Karpas-422 (cell line): Measurements from ENCODE around the gene PTGES3. TPM values are rescaled to one million over a fixed set of nuclear protein-coding genes. Genes with fewer than 3 reads are reported as not detected.

Source experiments
- DNase-seq: peaks from one replicate; pipeline ENCODE4 v3.0.0-alpha.2; 2015
- H2AFZ ChIP-seq: fragments of 200-600 bp; sonication (generic); 2 replicates; pipeline ENCODE4 v1.6.1; 2014; ENCODE audit warnings: antibody characterized with exemption, low read length, mixed read lengths
- H3K27ac ChIP-seq: fragments of 200-600 bp; sonication (generic); 2 replicates; pipeline ENCODE4 v1.5.1; 2014; ENCODE audit warnings: mild to moderate bottlenecking, low read length, moderate library complexity
- H3K27me3 ChIP-seq: fragments of 200-600 bp; sonication (generic); 2 replicates; pipeline ENCODE4 v1.6.1; 2014; ENCODE audit warnings: low read length, mixed read lengths
- H3K36me3 ChIP-seq: fragments of 200-600 bp; sonication (generic); 2 replicates; pipeline ENCODE4 v1.6.1; 2014; ENCODE audit warnings: low read length, mixed read lengths; ENCODE audit not compliant: insufficient read depth
- H3K4me1 ChIP-seq: fragments of 200-600 bp; sonication (generic); 2 replicates; pipeline ENCODE4 v1.6.1; 2014; ENCODE audit warnings: mild to moderate bottlenecking, low read length, mixed read lengths
- H3K4me2 ChIP-seq: fragments of 200-600 bp; sonication (generic); 2 replicates; pipeline ENCODE4 v1.6.1; 2014; ENCODE audit warnings: low read length, low read depth, mild to moderate bottlenecking; ENCODE audit not compliant: poor library complexity, severe bottlenecking
- H3K4me3 ChIP-seq: fragments of 200-600 bp; sonication (generic); 2 replicates; pipeline ENCODE4 v1.5.1; 2014; ENCODE audit warnings: mild to moderate bottlenecking, antibody characterized with exemption, low read length, mixed read lengths
- H3K79me2 ChIP-seq: fragments of 200-600 bp; sonication (generic); 2 replicates; pipeline ENCODE4 v1.6.1; 2014; ENCODE audit warnings: mild to moderate bottlenecking, low read length, mixed read lengths
- H3K9ac ChIP-seq: fragments of 200-600 bp; sonication (generic); 2 replicates; pipeline ENCODE4 v1.6.0; 2014; ENCODE audit warnings: low read length
- H3K9me2 ChIP-seq: fragments of 200-600 bp; sonication (generic), shearing (Covaris generic); replicated peaks from 2 replicates; pipeline ENCODE4 v1.6.0; 2014; ENCODE audit warnings: mild to moderate bottlenecking, low read length, moderate library complexity; ENCODE audit not compliant: insufficient read depth
- H3K9me3 ChIP-seq: fragments of 300-700, 200-600 bp; sonication (generic); 2 replicates; pipeline ENCODE4 v1.6.1; 2014; ENCODE audit warnings: low read length, mixed read lengths
- H4K20me1 ChIP-seq: fragments of 200-600 bp; sonication (generic); 2 replicates; pipeline ENCODE4 v1.6.1; 2014; ENCODE audit warnings: mild to moderate bottlenecking, antibody characterized with exemption, low read length, low read depth; ENCODE audit not compliant: insufficient read depth
- total RNA-seq: library from RNA; depleted of rRNA; stranded (reverse); fragments of >200 nt; shearing (Covaris generic); gene quantifications from 2 replicates; pipeline ENCODE4 v1.2.3, GENCODE V29; 2014; ENCODE audit warnings: low replicate concordance

PTGES3 gene
- total RNA-seq, 1 experiment from 2014 or later, result 126 TPM

DNA sequence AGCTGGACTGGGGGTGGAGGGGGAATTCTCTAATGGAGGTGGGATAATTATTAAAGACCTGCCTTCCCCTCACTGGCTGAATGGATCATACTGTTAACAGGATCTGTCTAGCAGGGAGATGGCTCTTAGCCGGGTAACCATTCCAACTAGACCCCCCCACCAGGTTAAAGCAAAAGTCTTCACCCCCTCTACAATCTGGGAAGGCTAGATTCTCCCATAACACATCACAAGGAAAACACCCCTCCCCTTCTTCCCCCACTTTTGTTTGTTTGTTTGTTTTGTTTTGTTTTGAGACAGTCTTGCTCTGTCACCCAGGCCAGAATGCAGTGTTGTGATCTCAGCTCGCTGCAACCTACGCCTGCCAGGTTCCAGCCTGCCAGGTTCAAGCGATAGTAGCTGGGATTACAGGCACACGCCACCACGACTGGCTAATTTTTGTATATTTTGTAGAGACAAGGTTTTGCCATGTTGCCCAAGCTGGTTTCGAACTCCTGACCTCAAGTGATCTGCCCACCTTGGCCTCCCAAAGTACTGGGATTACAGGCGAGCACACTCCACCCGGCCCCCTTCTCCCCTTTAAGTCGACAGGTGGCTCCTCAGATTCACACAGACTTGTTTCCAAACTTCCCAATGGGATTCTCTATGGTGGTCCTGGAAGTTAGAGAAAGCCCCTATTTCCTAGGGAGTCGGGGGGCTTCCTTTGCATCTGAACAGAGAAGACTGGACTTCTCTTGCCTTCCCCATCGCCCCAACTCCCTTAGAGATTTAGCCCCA is 54.4 kb downstream of the PTGES3 start:
- peaks cover 69% of the 10 kb centered on the region for H3K4me1 ChIP-seq
- H3K27me3 ChIP-seq, result no peaks in the 10 kb centered on the region
- no peak overlapping the region for H3K27ac ChIP-seq
- peaks cover 7% of the 10 kb centered on the region; the same call in 1 of the 2 replicates for H4K20me1 ChIP-seq
- peak overlapping the region; percentile 74 for H3K4me3 ChIP-seq
- peaks cover 14% of the 10 kb centered on the region for H3K79me2 ChIP-seq
- H3K9ac ChIP-seq, result peak overlapping the region; percentile 75
- H3K9me3 ChIP-seq, result no peaks in the 10 kb centered on the region
- no peak overlapping the region for H2AFZ ChIP-seq
- peak; percentile 44 for DNase-seq
- H3K4me2 ChIP-seq, result peak overlapping the region; percentile 79
- H3K9me2 ChIP-seq, result no peaks in the 10 kb centered on the region
- H3K36me3 ChIP-seq, result peaks cover 12% of the 10 kb centered on the region; the same call in 1 of the 2 replicates

- Histone ChIP-seq H3K4me2 (peak overlapping the region; percentile 79), H2AFZ (0 out of 2 replicates have a peak overlapping the region, but pooled peaks have one; percentile 69), H3K36me3 (peaks cover 4% of the 10 kb centered on the region; the same call in 1 of the 2 replicates), H3K27me3 (no peaks in the 10 kb centered on the region), H4K20me1 (peaks cover 8% of the 10 kb centered on the region; the same call in 1 of the 2 replicates), H3K9ac (peak overlapping the region; percentile 75), H3K9me2 (no peaks in the 10 kb centered on the region), H3K4me1 (peaks cover 74% of the 10 kb centered on the region), H3K9me3 (no peaks in the 10 kb centered on the region), H3K27ac (peak overlapping the region; percentile 41), H3K79me2 (peaks cover 22% of the 10 kb centered on the region), H3K4me3 (peak overlapping the region; percentile 74)
- no peak for DNase-seq
Measured at GRCh38 chr12:56632701-56633467, 55.2 kb downstream of the PTGES3 start.

DNA sequence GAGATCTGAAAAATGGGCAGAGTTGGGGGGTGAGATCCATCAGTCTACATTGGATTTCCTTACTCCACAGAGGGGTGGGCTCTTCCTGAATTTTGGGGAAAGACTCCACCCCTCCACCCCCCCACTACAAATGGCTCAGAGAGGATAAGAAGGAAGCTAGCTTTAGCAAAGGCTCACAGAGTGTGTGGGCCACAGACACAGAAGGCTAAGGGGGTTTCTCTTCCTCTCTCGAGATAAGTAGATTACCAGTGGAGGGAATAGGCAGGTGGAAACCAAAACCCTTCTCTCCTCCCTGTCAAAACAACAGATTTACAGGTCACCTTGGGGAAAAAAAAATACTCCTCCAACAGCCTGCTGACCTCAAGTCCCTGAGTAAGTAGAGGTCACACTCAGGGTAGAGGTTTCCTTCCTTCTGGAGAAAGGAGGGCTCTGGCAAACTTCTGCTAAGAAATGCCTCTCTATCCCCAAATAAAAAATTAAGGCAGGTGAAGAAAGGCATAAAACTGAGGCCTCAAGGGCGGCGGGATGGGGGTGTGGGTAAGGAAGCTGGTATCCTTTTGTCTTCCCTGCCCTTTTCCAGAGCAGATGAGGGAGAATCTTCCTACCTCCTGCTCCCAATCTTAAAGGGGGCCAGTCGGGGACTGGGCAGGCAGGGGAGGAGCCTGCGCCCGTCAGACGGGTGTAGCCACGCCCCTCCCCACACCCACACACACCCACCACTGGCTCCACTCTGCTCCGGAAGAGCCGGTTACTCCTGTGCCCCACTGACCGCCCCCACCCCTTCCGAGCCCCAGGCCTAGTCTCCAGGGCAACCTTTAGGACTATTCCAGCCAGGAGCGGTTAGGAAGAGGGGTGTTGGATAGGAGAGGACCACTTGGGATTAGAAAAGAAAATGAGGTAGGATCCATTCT is 56.0 kb downstream of the PTGES3 start:
- peak; percentile 79 for DNase-seq
- Histone ChIP-seq H3K4me2 (peak overlapping the region; percentile 79), H3K4me3 (peak overlapping the region; percentile 74), H3K9ac (peak overlapping the region; percentile 75), H3K36me3 (no peaks in the 10 kb centered on the region), H3K9me3 (no peaks in the 10 kb centered on the region), H3K79me2 (peaks cover 30% of the 10 kb centered on the region), H3K4me1 (peaks cover 76% of the 10 kb centered on the region), H4K20me1 (peaks cover 8% of the 10 kb centered on the region; the same call in 1 of the 2 replicates), H3K27ac (peak overlapping the region; percentile 61), H3K9me2 (no peaks in the 10 kb centered on the region), H3K27me3 (no peaks in the 10 kb centered on the region), H2AFZ (0 out of 2 replicates have a peak overlapping the region, but pooled peaks have one; percentile 69)

DNA sequence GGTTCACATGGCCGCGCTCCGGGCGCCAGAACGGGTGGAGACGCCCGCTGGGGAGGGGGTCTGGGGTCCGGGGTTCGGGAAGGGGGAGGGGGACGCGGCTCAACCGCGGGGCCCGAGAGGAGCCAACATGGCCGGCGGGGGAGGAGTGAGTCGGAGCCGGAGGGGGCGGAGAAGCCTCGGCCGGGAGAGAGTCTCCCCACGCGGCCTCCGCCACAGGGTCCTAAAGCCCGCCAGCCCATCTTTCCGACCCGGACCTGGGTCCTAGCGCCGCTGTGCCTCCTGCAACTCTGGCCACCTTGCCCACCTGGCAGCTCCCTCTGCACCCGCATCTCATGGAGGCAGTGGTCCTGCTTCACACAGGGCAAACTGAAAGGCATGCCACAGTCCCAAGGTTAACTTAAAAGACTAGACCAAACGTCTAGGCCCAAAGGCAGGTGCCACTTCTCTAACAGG is 57.9 kb downstream of the PTGES3 start, which contains the start of gene BAZ2A:
TSS of gene BAZ2A (minus strand) at position 147 of the 453 bp plus-strand sequence. CDS start 12,796 bp downstream, outside the sequence.
- H3K36me3 ChIP-seq, result peaks cover 7% of the 10 kb centered on the region; the same call in 1 of the 2 replicates
- H4K20me1 ChIP-seq, result peaks cover 8% of the 10 kb centered on the region; the same call in 1 of the 2 replicates
- H3K4me1 ChIP-seq, result peaks cover 69% of the 10 kb centered on the region
- H2AFZ ChIP-seq, result peak within 1 kb of the TSS; percentile 53; the same call in 1 of the 2 replicates
- H3K4me2 ChIP-seq, result peak within 1 kb of the TSS; percentile 93
- peak within 1 kb of the TSS; percentile 99 for H3K9ac ChIP-seq
- peak; percentile 95 for DNase-seq
- no peaks in the 10 kb centered on the region for H3K27me3 ChIP-seq
- peak within 1 kb of the TSS; percentile 99 for H3K4me3 ChIP-seq
- H3K27ac ChIP-seq, result peak within 1 kb of the TSS; percentile 76
- no peaks in the 10 kb centered on the region for H3K9me3 ChIP-seq
- H3K9me2 ChIP-seq, result no peaks in the 10 kb centered on the region
- H3K79me2 ChIP-seq, result peaks cover 49% of the 10 kb centered on the region

DNA sequence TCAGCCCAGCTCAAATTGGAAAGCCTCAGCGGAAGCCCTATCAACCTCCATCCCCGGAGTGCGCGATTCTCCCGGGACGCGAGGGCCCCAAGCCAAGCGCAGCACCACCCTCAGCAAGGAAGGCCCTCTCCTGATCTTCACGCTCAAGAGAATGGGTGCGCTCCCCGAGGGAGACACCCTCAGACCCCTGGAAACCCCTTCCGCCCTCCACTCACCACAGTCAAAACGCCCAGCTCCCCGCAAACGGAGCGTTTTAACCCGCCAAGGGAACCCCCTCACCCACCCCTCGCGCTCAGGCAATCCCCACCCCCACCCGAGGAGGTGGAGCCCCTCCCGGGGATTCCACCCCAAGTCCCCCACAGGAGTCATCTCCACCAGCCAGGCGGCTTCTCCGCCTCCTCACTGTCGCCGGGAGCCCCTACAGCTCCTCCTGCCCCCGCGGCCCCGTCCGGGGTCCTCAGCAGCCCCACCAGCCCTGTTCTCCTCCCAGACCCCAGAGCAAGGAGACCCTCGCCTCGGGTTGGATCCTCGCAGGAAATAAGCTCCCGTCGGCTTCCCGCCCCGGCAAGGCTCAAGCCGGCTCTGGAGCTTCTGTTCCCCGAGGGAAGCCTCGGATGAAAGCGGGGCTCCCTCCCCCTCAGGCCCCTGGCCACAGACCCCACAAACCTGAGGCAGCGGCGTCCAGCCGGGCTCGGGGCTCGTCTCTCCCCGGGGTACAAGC is 58.5 kb downstream of the PTGES3 start:
- H3K9me3 ChIP-seq, result no peaks in the 10 kb centered on the region
- peak overlapping the region; percentile 99 for H3K4me3 ChIP-seq
- peak overlapping the region; percentile 99 for H3K9ac ChIP-seq

DNA sequence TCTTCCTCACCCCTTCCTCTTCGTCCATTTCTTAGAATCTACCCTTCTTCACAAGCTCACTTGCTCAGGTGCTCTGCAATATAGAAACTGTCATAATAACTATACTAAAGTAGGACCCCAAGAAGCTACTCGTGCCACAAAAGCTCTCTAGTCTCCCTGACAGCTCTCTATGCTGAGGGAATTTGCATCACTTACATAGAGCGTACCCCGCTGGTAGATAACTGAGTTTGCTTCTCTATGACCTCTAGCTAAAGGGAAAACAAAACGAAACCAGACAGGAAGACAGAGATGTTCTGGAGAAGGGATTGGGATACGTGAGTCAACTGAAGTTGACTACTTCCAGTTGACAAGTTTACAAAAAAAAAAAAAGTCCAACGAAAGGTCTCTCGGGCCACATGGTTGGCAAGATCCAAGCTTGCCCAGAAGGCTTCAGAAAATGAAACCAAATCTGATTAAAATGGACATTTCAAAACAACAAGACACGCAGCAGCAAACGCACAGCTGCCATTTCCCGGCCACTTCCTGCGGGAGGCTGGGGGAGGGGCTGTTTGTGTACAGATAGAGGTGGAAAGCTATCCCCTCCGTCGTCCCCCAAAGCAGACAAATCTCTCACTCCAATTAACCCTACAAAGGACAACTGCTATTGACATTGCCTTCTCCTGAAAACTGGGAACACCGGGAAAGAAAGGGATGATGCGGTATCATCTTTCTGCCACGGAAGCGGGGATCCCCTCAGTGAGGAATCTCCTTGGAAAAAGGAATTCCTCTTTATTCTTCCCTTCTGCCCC is 59.2 kb downstream of the PTGES3 start:
- Histone ChIP-seq H3K4me1 (peaks cover 60% of the 10 kb centered on the region), H3K9me2 (no peaks in the 10 kb centered on the region), H3K27ac (peak overlapping the region; percentile 76), H3K4me2 (peak overlapping the region; percentile 93), H3K79me2 (peaks cover 62% of the 10 kb centered on the region), H3K36me3 (peaks cover 7% of the 10 kb centered on the region; the same call in 1 of the 2 replicates), H3K4me3 (peak overlapping the region; percentile 99), H4K20me1 (peaks cover 8% of the 10 kb centered on the region; the same call in 1 of the 2 replicates), H3K27me3 (no peaks in the 10 kb centered on the region), H3K9ac (peak overlapping the region; percentile 99), H3K9me3 (no peaks in the 10 kb centered on the region), H2AFZ (no peak overlapping the region)
- peak; percentile 69 for DNase-seq

More for the DNA sequence above, 58.5 kb downstream of the PTGES3 start:
- Histone ChIP-seq H4K20me1 (peaks cover 8% of the 10 kb centered on the region; the same call in 1 of the 2 replicates), H3K36me3 (peaks cover 7% of the 10 kb centered on the region; the same call in 1 of the 2 replicates), H3K27ac (peak overlapping the region; percentile 76), H3K4me1 (peaks cover 67% of the 10 kb centered on the region), H3K4me2 (peak overlapping the region; percentile 93), H3K79me2 (peaks cover 55% of the 10 kb centered on the region), H3K9me2 (no peaks in the 10 kb centered on the region), H3K27me3 (no peaks in the 10 kb centered on the region), H2AFZ (peak overlapping the region; percentile 53; the same call in 1 of the 2 replicates)
- peak; percentile 65 for DNase-seq
